GM19463 (cell line): ENCODE measurements around the gene SERP2.

Experiments
- ATAC-seq: cut with Tn5 transposase; IDR thresholded peaks from one replicate; pipeline ENCODE4 v1.9.1; 2021; ENCODE audit warnings: mild to moderate bottlenecking, moderate library complexity; ENCODE audit not compliant: unreplicated experiment

SERP2 gene

GRCh38 chr13:44354884-44355283, 18.7 kb upstream of the SERP2 start:
- ATAC-seq, result no peak

- ATAC-seq, result no peak
Measured at GRCh38 chr13:44355621-44356020, 18.0 kb upstream of the SERP2 start.

- ATAC-seq, result no peak
Measured at GRCh38 chr13:44359983-44360375, 13.6 kb upstream of the SERP2 start.

GRCh38 chr13:44362394-44363040, 11.1 kb upstream of the SERP2 start:
- no peak for ATAC-seq

GRCh38 chr13:44363631-44364344, 9.8 kb upstream of the SERP2 start:
- no peak for ATAC-seq

GRCh38 chr13:44364345-44365000, 9.2 kb upstream of the SERP2 start:
- ATAC-seq, result no peak

- ATAC-seq, result no peak
Measured at GRCh38 chr13:44365008-44365407, 8.6 kb upstream of the SERP2 start.

- ATAC-seq, result no peak
Measured at GRCh38 chr13:44365899-44366298, 7.7 kb upstream of the SERP2 start.

- no peak for ATAC-seq
Measured at GRCh38 chr13:44368062-44368591, 5.5 kb upstream of the SERP2 start.

GRCh38 chr13:44368599-44369368, 4.8 kb upstream of the SERP2 start:
- no peak for ATAC-seq

- no peak for ATAC-seq
Measured at GRCh38 chr13:44371421-44371820, 2.2 kb upstream of the SERP2 start.

GRCh38 chr13:44373247-44373600, 400 bp upstream of the SERP2 start:
- ATAC-seq, result no peak

- no peak for ATAC-seq
Measured at GRCh38 chr13:44374348-44374712, 706 bp downstream of the SERP2 start.

GRCh38 chr13:44378277-44378676, 4.7 kb downstream of the SERP2 start:
- ATAC-seq, result no peak

- no peak for ATAC-seq
Measured at GRCh38 chr13:44379885-44380284, 6.3 kb downstream of the SERP2 start.

GRCh38 chr13:44380404-44381165, 7.0 kb downstream of the SERP2 start:
- ATAC-seq, result no peak

- no peak for ATAC-seq
Measured at GRCh38 chr13:44382635-44383145, 9.1 kb downstream of the SERP2 start.

- ATAC-seq, result no peak
Measured at GRCh38 chr13:44383945-44384344, 10.3 kb downstream of the SERP2 start.

- ATAC-seq, result no peak
Measured at GRCh38 chr13:44384778-44385177, 11.2 kb downstream of the SERP2 start.

GRCh38 chr13:44385401-44385800, 11.8 kb downstream of the SERP2 start:
- no peak for ATAC-seq
